ENCODE results near the gene SYCE3.

The SYCE3 gene

GRCh38 chr22:50517495-50518260 lies 45.0 kb downstream of the SYCE3 start:
- no peak for TF ChIP-seq CTCF (IDR thresholded peaks at IDR 0.05)

GRCh38 chr22:50516891-50517290 lies 45.8 kb downstream of the SYCE3 start:
- TF ChIP-seq CTCF (IDR thresholded peaks at IDR 0.05), result no peak

GRCh38 chr22:50516068-50516467 lies 46.7 kb downstream of the SYCE3 start:
- no peak for TF ChIP-seq CTCF (IDR thresholded peaks at IDR 0.05)

GRCh38 chr22:50513175-50513574 lies 49.5 kb downstream of the SYCE3 start:
- no peak for TF ChIP-seq CTCF (IDR thresholded peaks at IDR 0.05)

- TF ChIP-seq CTCF (IDR thresholded peaks at IDR 0.05), result no peak
Observed at GRCh38 chr22:50508897-50509296, 53.8 kb downstream of the SYCE3 start.

- no peak for TF ChIP-seq CTCF (IDR thresholded peaks at IDR 0.05)
Observed at GRCh38 chr22:50507991-50508884, 54.5 kb downstream of the SYCE3 start, which contains the start of gene NCAPH2. TSS of gene NCAPH2 (plus strand) at chr22:50508224. CDS start at chr22:50508338, 114 bp downstream.

GRCh38 chr22:50507421-50507990 lies 55.2 kb downstream of the SYCE3 start, which contains the start of gene LMF2:
TSS of gene LMF2 (minus strand) at chr22:50507702. CDS start at chr22:50507675, 27 bp downstream.
- no peak for TF ChIP-seq CTCF (IDR thresholded peaks at IDR 0.05)
